Peyer's patch (tissue), 4 donors: ENCODE results near the gene PKMYT1.

Experiments
- POLR2A ChIP-seq, 2 donors: fragments of 450-650 bp; IDR thresholded peaks; one replicate each; pipeline ENCODE4 v1.5.1; 2017; ENCODE audit warnings: antibody characterized with exemption in 2 of 2, mild to moderate bottlenecking in 2 of 2, moderate library complexity in 2 of 2
- TF ChIP-seq, protein P1 (sequence below), 6 experiments: fragments of 450-650 bp in 4 of 6; fragments of 200-600 bp in 2 of 6; sonication (generic) in 1 of 6; IDR thresholded peaks; one replicate each; pipeline ENCODE4 v1.5.1; 2017 to 2019; ENCODE audit warnings: antibody characterized with exemption in 6 of 6, mild to moderate bottlenecking in 3 of 6, moderate library complexity in 1 of 6

- TF ChIP-seq, protein P1, sequence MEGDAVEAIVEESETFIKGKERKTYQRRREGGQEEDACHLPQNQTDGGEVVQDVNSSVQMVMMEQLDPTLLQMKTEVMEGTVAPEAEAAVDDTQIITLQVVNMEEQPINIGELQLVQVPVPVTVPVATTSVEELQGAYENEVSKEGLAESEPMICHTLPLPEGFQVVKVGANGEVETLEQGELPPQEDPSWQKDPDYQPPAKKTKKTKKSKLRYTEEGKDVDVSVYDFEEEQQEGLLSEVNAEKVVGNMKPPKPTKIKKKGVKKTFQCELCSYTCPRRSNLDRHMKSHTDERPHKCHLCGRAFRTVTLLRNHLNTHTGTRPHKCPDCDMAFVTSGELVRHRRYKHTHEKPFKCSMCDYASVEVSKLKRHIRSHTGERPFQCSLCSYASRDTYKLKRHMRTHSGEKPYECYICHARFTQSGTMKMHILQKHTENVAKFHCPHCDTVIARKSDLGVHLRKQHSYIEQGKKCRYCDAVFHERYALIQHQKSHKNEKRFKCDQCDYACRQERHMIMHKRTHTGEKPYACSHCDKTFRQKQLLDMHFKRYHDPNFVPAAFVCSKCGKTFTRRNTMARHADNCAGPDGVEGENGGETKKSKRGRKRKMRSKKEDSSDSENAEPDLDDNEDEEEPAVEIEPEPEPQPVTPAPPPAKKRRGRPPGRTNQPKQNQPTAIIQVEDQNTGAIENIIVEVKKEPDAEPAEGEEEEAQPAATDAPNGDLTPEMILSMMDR (IDR thresholded peaks at IDR 0.05): no peak
- no peak for TF ChIP-seq POLR2A (IDR thresholded peaks at IDR 0.05)
Measured at GRCh38 chr16:2956579-2956956, 23.7 kb downstream of the PKMYT1 start.
